COLO668 (cell line): Measurements from ENCODE around the gene SPA17.

Experiments
- DNase-seq: peaks from one replicate; lab custom pipeline; 2025; ENCODE audit not compliant: unreplicated experiment; lab: John Stamatoyannopoulos, UW

Gene SPA17

GRCh38 chr11:124673333-124674167, at the start of gene SPA17, which contains the start of gene SIAE:
Gene SPA17, plus strand, starts transcription at chr11:124673904. Its CDS starts 1,361 bp downstream, at chr11:124675265.
Gene SIAE, minus strand, starts transcription at chr11:124673739. Its CDS starts 31 bp downstream, at chr11:124673708.
- peak; percentile 85 for DNase-seq

DNA sequence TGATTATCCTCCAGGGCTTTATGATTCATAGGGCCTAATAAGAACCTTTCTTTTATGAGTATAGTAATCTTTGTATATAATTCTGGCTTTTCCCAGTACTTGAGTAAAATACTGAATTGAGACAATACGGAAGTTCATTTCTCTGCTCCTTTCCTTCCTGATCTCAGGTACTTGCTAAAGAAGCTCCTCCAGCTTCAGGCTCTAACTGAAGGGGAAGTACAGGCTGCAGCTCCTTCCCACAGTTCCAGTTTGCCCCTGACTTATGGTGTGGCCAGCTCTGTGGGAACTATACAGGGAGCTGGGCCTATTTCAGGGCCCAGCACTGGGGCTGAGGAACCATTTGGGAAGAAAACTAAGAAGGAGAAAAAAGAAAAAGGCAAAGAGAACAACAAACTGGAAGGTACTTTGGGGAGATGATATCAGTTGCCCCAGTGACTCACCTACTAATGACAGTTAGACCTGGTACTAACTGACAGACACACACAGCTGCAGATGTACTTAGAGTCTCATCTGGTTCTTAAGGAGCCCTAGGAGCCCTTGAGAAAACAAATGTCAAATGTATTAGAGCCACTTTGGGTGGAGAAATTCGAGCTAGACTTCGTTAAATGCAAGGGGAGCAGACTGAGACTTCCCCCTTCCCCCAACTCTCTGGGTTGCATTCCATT, 48.1 kb upstream of the SPA17 start:
- no peak for DNase-seq

- no peak for DNase-seq
Observed at GRCh38 chr11:124627546-124627945, 46.2 kb upstream of the SPA17 start.

DNA sequence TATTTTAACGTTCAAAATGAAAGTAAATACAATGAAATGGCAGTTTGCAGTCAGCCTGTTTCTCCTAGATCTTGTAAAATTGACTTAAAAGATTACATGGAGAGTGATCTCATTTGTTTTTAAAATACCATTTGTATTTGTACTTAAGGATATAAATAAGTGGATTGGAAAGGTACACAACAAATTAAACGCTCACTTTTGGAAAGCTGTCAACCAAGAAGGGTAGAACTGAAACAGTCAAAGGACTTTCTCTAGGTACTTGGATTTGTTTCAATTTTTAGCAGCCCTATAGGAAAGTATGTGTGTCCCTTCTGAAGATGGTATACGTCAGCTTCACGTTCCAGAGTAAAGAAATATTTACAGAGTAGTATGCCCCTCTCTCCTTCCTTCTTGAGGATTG, 43.7 kb upstream of the SPA17 start:
- no peak for DNase-seq

DNA sequence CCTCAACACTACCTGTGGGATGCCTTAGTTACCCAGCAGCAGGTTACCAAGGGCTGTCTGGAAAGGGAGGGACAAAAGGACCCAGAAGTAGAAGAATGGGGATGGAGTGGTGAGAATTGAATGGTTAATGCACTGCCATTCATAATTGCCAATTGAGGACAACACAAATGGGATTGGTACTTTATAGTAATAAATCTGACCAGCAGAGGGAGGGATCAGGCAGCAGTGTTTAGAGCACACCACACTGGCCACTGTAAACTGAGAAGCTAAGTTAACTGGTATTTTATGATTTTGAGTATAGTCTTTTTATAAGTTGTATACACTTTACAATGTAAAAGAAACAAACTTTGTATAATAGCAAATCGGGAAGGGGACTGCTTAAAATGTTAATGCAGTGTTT, 40.3 kb upstream of the SPA17 start:
- DNase-seq, result no peak

- no peak for DNase-seq
Observed at GRCh38 chr11:124635932-124636331, 37.8 kb upstream of the SPA17 start.

DNA sequence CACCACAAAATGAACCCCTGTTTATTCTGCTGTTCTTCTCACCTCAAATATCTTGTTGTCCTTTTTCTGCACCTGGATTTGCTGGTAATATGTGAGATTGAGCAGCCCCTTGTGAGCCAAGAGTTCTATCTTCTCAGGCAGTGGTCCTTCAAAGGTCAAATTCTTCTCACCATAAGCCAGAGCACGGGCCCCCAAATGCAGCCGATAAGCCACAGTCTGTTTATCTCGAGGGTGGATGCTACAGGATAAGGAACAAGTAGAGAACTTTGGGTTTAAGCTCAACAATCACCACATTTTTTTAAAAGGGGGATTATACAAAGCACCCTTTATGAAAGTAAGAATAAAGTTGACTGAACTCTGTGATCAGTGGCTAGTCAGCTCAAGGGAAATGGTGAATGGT, 35.2 kb upstream of the SPA17 start:
- no peak for DNase-seq

DNA sequence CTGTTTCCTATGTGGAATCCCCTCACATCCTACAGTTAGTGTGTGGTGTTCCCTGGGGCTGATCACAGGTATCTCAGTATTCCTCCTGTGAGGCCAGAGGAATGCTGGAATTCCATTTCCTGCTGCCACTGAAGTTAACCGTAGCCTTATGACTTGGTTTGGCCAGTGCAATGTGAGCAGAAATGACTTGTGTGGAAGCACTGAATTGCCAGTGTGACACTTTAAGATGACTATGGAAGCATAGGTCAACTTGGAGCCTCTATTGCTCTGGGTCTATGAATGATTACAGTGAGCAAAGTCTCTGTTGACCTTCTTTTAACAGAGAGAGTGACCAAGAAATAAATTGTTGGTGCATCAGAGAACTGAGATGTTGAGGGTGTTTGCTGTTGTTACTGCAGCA, 34.5 kb upstream of the SPA17 start:
- DNase-seq, result no peak

DNA sequence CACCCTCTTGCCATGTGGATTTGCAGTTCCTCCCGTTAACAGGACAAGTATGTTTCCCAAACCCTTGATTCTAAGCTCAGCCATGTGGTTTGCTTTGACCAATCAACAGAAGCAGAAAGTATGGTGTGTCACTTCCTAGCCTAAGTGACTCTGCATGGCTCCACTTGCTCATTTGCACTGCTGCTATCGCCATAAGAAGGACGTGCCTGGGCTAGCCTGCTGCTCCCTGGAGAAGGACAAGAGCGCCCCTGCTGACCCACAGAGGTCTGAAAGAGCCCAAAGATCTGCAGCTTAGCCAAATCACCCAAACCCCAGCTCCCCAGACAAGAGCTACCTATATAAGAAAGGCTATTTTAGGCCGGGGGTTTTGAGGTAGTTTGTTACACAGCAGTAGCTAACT, 33.0 kb upstream of the SPA17 start:
- DNase-seq, result no peak

GRCh38 chr11:124642628-124643027, 31.1 kb upstream of the SPA17 start:
- DNase-seq, result no peak

DNA sequence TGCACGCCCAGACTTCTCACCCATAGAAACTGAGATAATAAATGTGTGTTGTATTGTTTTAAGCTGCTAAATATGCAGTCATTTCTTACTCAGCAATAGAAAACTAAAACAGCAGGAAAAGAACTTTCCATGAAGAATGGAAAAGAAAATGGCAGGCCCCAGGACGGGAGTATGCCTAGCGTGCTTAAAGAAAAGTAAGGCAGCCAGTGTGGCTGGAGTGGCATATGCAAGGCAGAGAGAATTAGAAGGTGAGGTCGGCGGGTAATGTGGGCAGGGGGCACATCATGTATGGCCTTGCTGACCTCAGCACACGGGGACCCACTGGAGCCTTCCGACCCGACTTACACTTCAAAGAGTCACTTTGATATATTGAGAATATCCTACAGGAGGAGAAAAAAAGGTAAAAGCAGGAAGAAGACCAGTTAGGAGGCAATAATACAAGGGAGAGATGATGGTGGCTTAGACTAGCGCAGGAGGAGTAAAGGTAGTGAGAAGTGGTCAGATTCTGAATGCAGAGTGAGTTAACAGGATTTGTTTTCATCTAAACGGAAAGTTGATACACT, 30.6 kb upstream of the SPA17 start:
- DNase-seq, result no peak

DNA sequence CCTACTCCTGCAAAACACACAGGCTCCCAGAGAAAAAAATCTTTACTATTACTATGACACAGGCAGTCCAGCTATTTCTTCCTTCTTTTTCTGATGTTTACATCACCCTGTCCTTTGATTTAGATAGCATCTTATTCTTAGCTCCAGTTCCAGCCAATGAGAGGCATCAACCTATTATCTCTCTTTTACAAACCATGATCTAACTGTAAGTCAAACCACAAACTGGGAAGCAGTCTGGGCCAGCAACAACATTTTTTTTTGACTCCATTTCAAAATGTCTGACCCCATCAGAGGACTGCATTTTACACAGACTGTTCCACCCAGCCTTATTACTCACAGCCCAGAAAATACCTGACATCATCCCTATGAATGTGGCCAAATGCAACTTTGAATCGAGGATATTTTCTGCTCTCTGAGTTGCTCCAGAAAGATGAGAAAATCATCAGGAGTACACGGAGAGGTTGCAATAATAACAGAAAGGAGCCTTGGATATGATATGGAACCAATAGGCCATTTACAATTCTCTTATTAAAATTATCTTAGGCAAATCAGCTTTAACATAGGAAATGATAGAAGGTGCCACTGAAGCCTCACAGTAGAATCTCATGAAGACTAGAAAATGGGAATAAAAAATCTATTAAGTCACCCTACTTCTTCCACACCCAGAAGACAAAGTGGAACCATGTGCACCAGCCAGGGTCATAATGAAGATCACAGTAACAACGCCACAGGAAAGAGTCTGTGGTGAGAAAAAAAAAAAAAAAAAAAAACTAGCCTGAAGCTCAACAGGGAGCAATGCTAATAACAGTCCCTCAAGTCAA, 29.9 kb upstream of the SPA17 start:
- no peak for DNase-seq

GRCh38 chr11:124644426-124645280, 29.1 kb upstream of the SPA17 start:
- DNase-seq, result peak; percentile 33

- no peak for DNase-seq
Observed at GRCh38 chr11:124646148-124646547, 27.6 kb upstream of the SPA17 start.

DNA sequence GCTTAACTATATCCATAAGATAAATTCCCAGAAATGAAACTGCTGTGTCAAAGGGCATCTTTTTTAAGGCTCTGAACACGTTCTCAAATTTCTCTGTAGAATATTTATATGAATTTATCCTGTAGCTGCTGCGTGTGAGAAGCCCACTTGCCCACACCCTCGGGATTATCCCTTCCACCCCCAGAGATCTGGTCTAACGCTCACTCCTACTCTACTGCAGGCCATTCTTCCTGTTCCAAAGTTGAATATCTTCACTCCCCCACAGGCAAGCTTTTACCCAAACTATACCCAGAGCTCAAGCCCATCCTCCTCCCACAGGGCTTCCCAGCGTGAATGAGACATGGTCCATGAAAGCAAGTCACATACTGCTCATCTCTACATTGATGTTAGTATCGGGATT, 25.1 kb upstream of the SPA17 start:
- DNase-seq, result no peak

GRCh38 chr11:124656774-124657630, 16.7 kb upstream of the SPA17 start:
- DNase-seq, result no peak

GRCh38 chr11:124657904-124658303, 15.8 kb upstream of the SPA17 start:
- DNase-seq, result no peak

- no peak for DNase-seq
Observed at GRCh38 chr11:124658501-124658900, 15.2 kb upstream of the SPA17 start.

DNA sequence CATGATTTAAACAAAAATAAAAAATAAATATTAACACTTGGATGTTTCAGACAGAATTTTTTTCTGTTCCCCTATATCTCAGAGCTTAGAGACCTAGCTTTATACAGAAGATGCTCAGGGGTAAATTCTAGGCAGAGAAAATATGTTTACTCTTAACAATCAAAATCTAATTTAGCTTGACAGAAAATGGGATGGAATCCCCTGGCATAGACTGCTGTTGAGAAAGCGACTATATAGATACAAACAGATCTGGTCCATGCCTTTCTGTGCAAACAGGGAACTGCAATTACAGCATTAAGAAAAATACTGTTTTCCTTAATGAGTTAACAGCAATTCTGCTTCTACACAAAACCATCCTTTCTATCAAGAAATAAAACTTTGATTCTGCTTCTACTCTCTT, 14.7 kb upstream of the SPA17 start:
- DNase-seq, result no peak
